Loucy (cell line): Measurements from ENCODE around the gene FSTL4.

ENCODE experiments used
- H2AFZ ChIP-seq: fragments of 200-600 bp; sonication (generic); 2 replicates; pipeline ENCODE4 v1.6.0; 2016; ENCODE audit warnings: antibody characterized with exemption, mild to moderate bottlenecking, low read length, moderate library complexity
- H3F3A ChIP-seq: fragments of 200-600 bp; 2 replicates; pipeline ENCODE4 v1.6.0; 2016; ENCODE audit warnings: antibody characterized with exemption, low read depth, mild to moderate bottlenecking
- H3K27me3 ChIP-seq: fragments of 200-600 bp; sonication (generic); 2 replicates; pipeline ENCODE4 v1.6.1; 2014; ENCODE audit warnings: low read length, mild to moderate bottlenecking; ENCODE audit not compliant: insufficient read depth, poor library complexity, severe bottlenecking
- H3K36me3 ChIP-seq: fragments of 200-600 bp; sonication (generic); 2 replicates; pipeline ENCODE4 v1.6.1; 2016; ENCODE audit warnings: low read length; ENCODE audit not compliant: insufficient read depth
- H3K4me1 ChIP-seq: fragments of 200-600 bp; sonication (generic); 2 replicates; pipeline ENCODE4 v1.5.1; 2014; ENCODE audit warnings: low read length, mild to moderate bottlenecking; ENCODE audit not compliant: insufficient read depth, poor library complexity, severe bottlenecking
- H3K4me2 ChIP-seq: fragments of 200-600 bp; sonication (generic); 2 replicates; pipeline ENCODE4 v1.6.0; 2014; ENCODE audit warnings: antibody characterized with exemption, low read length, low read depth, mild to moderate bottlenecking; ENCODE audit not compliant: poor library complexity, severe bottlenecking
- H3K4me3 ChIP-seq: fragments of 200-600 bp; sonication (generic); 2 replicates; pipeline ENCODE4 v1.5.1; 2014; ENCODE audit warnings: low read length, mild to moderate bottlenecking, mixed read lengths; ENCODE audit not compliant: poor library complexity, severe bottlenecking
- H3K79me2 ChIP-seq: fragments of 200-600 bp; sonication (generic); 2 replicates; pipeline ENCODE4 v1.6.1; 2014; ENCODE audit warnings: low read length; ENCODE audit not compliant: insufficient read depth
- H3K9ac ChIP-seq: fragments of 200-600 bp; sonication (generic); 2 replicates; pipeline ENCODE4 v1.6.0; 2014; ENCODE audit warnings: mild to moderate bottlenecking, low read depth, low read length, moderate library complexity; ENCODE audit not compliant: poor library complexity, severe bottlenecking
- H3K9me2 ChIP-seq: fragments of 200-600 bp; sonication (generic); replicated peaks from 2 replicates; pipeline ENCODE4 v1.6.1; 2016; ENCODE audit warnings: low read depth, low read length, mixed read lengths
- H3K9me3 ChIP-seq: fragments of 200-600 bp; sonication (generic); 2 replicates; pipeline ENCODE4 v1.6.1; 2014; ENCODE audit warnings: mild to moderate bottlenecking, antibody characterized with exemption, low read length, low read depth; ENCODE audit not compliant: insufficient read depth
- H4K20me1 ChIP-seq: fragments of 200-600 bp; sonication (generic); 2 replicates; pipeline ENCODE4 v1.6.0; 2014; ENCODE audit warnings: antibody characterized with exemption, low read length, mild to moderate bottlenecking; ENCODE audit not compliant: insufficient read depth, poor library complexity, severe bottlenecking
- EZH2phosphoT487 ChIP-seq: fragments of 200-600 bp; IDR thresholded peaks from 2 replicates; pipeline ENCODE4 v1.6.1; 2018; ENCODE audit warnings: antibody characterized with exemption, mild to moderate bottlenecking, moderate library complexity, borderline replicate concordance
- TF ChIP-seq, protein P1 (sequence below): fragments of 200-600 bp; sonication (generic); conservative IDR thresholded peaks from 2 replicates; pipeline ENCODE4 v1.5.1; 2014; ENCODE audit warnings: mild to moderate bottlenecking, antibody characterized with exemption, low read length

The FSTL4 gene

DNA sequence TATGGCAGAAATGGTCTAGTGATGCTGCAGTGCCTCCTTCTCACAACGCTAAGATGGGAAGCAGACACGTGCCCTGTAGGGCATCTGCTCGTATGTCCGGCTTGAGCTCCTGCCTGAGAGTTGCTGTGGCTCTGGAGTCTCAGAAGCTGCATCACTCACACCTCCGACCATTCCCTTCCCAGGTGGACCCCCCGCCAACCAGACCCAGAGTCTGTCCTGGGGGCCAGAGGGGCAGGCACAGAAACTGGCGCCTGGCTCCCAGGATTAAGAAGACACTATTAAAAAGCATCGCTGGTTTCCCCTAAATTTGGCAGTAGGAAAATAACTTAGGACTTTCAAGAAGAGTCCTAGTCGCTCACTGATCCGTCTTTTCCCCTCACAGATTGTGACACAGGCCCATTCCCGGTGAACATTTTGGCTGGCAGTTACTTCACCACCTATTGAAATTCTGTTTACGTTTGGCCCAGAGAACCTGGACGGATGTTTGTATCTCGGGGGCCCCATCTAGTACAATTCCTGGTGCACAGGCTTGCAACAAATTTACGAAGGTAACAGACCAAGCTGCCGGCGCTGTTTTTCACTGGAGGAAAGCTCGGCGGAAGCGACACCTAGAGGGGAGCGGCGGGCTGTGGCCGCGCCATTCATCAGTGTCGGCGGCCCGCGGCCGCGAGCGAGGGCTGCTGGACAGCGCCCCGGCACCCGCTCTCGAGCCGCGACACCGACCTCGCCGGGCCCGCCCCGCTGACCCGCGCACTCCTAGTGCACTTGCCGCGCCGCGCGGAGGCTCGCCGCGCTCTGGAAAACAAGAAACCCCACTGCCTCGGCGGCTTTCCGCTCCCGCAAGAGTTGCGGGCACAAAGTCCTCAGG is 1.6 kb downstream of the FSTL4 start:
- Histone ChIP-seq H3K9ac (no peak overlapping the region), H3F3A (no peaks in the 10 kb centered on the region), H3K79me2 (no peaks in the 10 kb centered on the region), H3K27me3 (no peaks in the 10 kb centered on the region), H3K4me3 (no peak overlapping the region), H2AFZ (no peak overlapping the region), H3K4me2 (no peak overlapping the region), H3K9me2 (no peaks in the 10 kb centered on the region), H3K4me1 (no peaks in the 10 kb centered on the region), H3K9me3 (no peaks in the 10 kb centered on the region), H4K20me1 (no peaks in the 10 kb centered on the region), H3K36me3 (no peaks in the 10 kb centered on the region)
- TF ChIP-seq, protein P1, sequence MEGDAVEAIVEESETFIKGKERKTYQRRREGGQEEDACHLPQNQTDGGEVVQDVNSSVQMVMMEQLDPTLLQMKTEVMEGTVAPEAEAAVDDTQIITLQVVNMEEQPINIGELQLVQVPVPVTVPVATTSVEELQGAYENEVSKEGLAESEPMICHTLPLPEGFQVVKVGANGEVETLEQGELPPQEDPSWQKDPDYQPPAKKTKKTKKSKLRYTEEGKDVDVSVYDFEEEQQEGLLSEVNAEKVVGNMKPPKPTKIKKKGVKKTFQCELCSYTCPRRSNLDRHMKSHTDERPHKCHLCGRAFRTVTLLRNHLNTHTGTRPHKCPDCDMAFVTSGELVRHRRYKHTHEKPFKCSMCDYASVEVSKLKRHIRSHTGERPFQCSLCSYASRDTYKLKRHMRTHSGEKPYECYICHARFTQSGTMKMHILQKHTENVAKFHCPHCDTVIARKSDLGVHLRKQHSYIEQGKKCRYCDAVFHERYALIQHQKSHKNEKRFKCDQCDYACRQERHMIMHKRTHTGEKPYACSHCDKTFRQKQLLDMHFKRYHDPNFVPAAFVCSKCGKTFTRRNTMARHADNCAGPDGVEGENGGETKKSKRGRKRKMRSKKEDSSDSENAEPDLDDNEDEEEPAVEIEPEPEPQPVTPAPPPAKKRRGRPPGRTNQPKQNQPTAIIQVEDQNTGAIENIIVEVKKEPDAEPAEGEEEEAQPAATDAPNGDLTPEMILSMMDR = no peak
- no peak for TF ChIP-seq EZH2phosphoT487

DNA sequence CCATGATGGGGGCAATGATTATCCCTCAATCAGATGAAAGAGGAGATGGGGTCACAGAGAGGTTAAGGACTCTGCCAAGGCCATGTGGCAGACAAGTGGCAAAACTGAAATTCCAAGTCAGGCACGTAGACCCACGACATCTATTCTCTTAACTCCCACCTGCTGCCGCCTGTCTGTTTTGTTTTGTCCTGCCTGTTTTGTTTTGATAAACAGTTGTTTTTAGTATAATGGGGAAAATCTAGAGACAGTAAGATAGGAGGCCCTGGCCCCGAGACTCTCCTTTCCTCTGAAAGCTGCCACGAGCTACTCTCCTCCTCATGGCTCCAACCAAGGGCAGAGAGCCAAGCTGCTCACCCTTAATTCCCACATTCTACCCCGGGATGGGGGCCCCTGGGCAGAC is 4.9 kb downstream of the FSTL4 start:
- Histone ChIP-seq H3K4me3 (no peak overlapping the region), H3K27me3 (no peaks in the 10 kb centered on the region), H2AFZ (no peak overlapping the region), H3F3A (no peaks in the 10 kb centered on the region), H3K4me1 (no peaks in the 10 kb centered on the region), H3K9me3 (no peaks in the 10 kb centered on the region), H3K79me2 (no peaks in the 10 kb centered on the region), H4K20me1 (no peaks in the 10 kb centered on the region), H3K36me3 (no peaks in the 10 kb centered on the region), H3K9me2 (no peaks in the 10 kb centered on the region), H3K4me2 (no peak overlapping the region), H3K9ac (no peak overlapping the region)
- TF ChIP-seq EZH2phosphoT487 = no peak
- TF ChIP-seq, protein P1 = no peak

DNA sequence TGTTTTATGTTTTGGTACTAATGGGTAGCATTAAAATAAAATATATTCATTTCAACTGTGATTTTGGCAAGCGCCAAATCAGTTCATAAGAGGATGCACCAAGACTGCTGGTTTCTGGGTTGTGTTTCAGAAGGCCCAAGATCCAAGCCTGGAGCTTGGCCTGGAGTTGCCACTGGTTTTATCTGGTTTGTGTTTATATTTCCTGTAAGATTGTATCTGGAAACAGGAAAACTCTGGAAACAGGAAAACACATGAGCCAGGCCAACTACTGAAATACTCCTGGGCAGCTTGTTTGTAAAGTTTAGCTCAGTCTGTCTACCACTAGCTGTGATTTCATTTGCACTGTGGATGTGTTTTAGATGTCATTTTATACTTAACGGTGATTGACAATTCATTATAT is 5.5 kb downstream of the FSTL4 start:
- no peaks in the 10 kb centered on the region for H3K79me2 ChIP-seq
- H3K9ac ChIP-seq = no peak overlapping the region
- H3K4me1 ChIP-seq = no peaks in the 10 kb centered on the region
- H3K9me2 ChIP-seq = no peaks in the 10 kb centered on the region
- H3K4me2 ChIP-seq = no peak overlapping the region
- no peaks in the 10 kb centered on the region for H3K9me3 ChIP-seq
- TF ChIP-seq EZH2phosphoT487 = no peak
- TF ChIP-seq, protein P1 = no peak
- H4K20me1 ChIP-seq = no peaks in the 10 kb centered on the region
- H3K27me3 ChIP-seq = no peaks in the 10 kb centered on the region
- no peaks in the 10 kb centered on the region for H3F3A ChIP-seq
- H3K4me3 ChIP-seq = no peak overlapping the region
- H2AFZ ChIP-seq = no peak overlapping the region
- no peaks in the 10 kb centered on the region for H3K36me3 ChIP-seq
